Suppressor macrophage treated with lipopolysaccharide for 1 hour (primary cell): ENCODE data around the gene SNAP23.

ENCODE experiments used
- DNase-seq, 3 donors: peaks; one replicate each; pipeline ENCODE4 v3.0.0-alpha.2; 2020 to 2022

The SNAP23 gene

DNA sequence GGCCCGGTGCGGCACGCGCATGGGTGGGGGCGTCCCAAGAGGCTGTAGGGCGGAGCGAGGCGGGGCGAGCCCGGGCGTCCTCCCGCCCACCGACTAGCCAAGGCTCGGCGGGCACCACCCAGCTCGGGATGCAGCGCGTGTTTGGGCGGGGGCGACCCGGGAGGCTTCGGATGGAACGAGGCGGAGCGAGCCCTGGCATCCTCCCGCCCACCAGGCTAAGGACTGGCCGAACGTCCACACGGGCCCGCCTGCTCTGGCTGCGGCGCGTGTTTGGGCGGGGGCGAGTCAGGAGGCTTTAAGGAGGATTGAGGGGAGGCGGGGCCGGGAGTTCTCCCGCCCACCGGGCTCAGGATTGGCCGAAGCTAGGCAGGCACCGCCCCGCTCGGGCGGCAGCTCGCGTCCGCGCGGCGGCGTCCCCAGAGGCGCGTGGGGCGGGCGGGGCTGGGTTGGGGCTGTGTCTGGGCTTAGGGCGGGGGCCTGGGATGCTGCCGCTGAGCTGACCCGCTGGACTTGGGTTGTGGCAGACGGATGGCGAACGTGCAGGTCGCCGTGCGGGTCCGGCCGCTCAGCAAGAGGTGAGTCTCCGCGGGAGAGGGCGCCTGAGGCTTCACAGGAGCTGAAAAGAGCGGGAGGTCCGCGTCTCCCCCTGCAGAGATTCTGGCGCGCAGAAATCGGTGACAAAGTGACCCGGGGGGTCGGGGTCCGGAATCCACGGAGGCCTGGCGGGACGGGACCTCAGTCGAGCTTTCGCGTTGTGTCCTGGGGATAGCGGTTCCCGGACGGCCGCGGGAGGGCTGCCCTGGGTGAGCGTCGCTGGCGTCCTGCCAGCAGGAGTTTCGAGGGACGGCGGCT, 80.0 kb downstream of the SNAP23 start, which contains the start of gene STARD9:
STARD9 (plus strand) TSS at position 419 of the 852 bp plus-strand sequence; CDS start at position 529, 110 bp downstream.
- DNase-seq, result peak; percentile 99

DNA sequence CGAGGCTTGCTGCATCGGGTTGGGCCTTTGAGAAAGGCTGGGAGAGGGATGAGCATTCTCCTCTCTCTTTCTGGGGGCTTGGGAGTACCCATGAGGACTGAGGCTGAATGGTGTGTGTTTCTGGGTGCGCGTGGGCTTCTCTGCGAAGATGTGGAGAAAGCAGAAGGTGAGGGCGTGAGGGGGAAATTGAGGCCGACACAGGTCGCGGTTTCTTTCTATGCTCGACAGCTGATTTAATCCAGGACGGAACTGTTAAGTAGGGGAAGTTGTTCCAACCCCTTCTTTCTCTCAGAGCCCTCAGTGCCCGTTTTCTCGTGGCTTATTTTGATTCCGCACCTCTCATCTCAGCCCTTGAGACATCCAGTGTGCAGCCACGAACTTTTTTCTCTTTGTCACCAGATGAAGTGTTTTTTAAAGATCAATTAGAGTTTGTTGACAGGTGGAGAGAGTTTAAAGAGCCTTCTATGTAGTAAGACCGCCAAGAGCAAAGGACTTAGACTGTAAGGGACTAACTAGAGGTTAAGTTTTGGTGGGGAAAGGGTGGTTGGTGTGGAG, 80.7 kb downstream of the SNAP23 start:
- DNase-seq, result peak in 1 of 3 donors; percentile 19

DNA sequence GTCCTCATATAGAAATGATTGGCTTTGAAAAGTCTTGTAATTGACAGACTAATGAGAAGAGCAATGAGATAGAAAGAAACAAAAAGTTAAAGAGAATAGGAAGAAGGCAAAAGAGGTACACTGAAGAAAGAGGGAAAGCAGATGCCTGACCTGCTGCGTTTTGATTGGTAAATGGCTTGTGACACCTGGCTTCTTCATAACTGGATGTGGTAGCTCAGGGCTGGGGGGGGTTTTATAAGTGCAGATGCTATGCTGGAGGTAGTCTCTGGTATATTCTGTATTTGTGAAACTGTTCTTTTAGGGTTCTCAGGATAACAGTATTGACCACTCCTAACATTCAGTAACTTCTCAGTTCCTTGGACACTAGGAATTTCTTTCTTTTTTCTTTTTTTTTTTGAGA, 81.3 kb downstream of the SNAP23 start:
- no peak for DNase-seq

DNA sequence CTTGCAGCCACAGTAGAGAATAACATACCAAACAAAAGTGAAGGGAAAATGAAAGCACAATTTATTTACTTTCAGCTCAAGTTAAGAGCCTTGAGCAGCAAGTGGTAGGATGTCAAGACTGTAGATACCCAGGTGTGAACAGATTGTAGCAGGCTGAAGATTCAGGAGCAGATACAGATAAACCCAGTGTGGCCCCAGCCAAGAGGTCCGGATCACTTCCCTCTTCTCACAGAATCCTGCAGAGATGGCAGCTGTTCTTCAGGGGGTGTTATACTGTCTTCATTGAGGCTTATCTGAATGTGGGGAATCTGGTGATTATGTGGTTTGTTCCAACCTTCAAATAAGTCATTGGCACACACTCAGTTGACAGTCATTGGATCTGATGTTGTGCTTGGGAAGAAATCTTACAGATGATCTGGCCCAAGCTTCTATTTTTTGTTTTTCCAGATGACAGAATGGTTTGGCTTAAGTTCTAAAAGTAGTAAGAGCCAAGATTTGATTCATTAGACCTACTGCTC, 82.1 kb downstream of the SNAP23 start:
- DNase-seq, result no peak

DNA sequence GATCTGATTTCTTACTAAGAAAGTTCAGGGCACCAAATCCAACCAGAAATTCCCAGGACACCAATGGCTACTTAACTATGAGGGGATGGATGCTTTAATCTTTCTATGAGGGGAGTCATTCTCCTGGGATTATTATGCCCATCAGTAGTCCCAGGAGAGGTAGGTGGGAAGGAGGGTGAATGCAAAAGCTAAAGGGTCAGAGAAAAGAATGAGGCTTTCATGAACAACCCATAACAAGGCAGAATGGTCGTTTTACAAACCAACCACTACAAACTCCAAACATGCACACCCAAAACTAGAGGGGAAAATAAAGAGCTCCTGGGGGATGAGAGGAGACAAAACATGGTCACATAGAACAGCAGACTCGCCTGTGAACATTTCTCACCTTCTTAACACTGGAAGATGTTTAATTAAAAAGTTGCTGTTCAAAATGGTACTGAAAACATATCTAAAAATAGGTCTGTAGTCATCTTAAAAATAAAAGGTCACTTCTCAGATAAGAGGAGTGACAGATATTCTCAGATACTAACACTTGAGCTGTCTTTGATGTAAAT, 83.6 kb downstream of the SNAP23 start:
- no peak for DNase-seq

DNA sequence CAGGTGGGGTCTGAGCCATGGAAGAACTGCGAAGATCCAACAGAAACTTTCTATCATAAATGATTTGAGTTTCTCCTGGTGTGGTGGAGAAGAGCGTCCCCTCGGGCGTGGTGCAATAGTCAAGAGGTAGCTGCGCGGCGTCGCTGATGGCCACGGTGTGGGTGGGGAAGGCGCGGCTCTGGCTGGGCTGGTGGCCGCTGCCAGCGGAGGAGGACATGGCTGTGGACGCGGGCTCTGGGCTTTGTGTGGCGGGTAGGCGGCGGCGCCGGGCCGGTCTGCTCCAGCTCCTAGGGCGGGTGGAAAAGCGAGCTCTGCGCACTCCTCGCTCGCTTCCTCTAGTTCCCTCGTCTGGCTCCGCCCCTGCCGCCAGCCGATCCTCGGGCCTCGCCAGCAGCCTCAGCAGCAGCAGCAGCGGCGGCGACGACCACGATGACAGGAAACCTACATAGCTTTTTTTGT, 85.9 kb downstream of the SNAP23 start:
- peak; percentile 89 to 94 (median 90) for DNase-seq
